Measurements from ENCODE around the gene MARCKSL1.
A peak's percentile ranks its signal among the peaks of the same experiment; 100 is the strongest.

The MARCKSL1 gene

DNA sequence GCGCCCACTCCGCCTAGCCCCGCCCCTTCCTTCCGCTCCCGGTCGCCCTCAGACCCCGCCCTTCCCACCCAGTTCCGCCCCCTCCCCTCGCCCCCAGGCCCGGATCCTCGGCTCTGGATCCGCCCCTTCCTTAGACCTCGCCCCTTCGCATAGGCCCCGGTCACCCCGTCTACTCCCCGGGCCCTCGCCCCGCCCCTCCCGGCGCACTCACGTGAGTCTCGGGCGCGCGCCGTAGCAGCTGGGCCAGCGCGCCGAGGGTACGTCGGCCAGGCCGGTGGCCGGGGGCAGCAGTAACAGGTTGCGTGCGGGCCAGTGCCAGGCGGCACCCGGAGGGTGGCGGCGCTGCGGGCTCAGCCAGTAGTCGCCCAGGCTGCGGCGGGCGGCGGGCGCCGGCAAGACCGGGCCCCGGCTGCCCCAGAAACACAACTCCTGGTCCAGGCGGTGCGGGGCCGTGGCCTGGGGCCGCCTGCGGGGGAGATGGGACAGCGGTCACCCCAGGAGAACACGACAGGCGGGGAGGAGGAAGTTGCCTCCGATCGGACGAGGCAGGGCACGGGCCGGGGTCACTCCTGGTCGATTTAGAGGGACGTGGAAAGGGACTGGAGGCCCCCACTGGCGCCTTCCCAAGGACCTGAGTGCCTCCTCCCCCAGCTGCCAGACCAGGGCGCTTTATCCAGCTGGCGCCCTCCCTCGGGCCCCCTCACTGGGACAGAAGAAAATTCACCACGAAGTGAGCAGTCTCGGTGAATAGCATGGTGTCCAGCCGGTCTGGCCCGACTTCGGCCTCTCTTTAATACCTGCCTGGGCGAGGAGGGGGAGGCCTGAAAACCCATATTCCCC is 15.6 kb upstream of the MARCKSL1 start:
- Histone ChIP-seq H3K9me3 (ENCODE audit: control insufficient read depth, low read length) (no peaks in the 10 kb centered on the region), H3K9ac (ENCODE audit: low read length) (peak overlapping the region; percentile 79), H3K4me1 (ENCODE audit: control insufficient read depth, insufficient read depth, low read length) (peaks cover 21% of the 10 kb centered on the region), H3K27me3 (ENCODE audit: control insufficient read depth, insufficient read depth, low read length) (no peaks in the 10 kb centered on the region), H3K36me3 (ENCODE audit: control insufficient read depth, insufficient read depth, low read length) (no peaks in the 10 kb centered on the region), H3K4me3 (ENCODE audit: low read length) (peak overlapping the region; percentile 23)

DNA sequence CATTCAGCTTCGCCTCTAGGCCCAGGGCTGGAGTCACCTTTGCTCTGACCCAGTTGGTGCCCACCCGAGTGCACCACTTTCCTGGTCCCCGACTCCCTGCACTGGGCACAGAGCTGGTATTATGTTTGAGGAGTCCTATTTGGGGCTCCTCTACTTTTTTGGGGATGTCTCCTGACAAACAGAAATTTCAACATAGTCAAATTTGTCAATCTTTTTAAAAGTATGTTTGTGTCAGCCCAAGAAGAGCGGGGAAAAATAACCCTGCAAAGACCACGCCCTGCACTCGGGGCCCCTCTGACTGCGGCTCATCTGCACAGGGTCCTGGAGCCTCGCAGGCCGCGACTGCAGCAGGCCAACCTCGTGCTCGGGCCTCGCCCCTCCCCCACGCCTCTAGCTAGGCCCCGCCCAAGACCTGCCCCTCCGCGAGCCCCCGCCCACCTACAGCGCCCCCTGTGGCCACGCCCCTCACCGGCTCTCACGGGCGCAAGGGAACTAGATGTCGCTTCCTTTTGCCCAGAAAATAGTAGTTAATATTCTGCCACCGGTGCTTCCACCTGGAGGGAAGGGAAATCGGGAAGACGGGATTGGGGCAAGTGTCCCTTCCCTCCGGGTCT is 14.9 kb upstream of the MARCKSL1 start:
- peak overlapping the region; percentile 23 for H3K4me3 ChIP-seq (ENCODE audit: low read length)
- no peaks in the 10 kb centered on the region for H3K27me3 ChIP-seq (ENCODE audit: control insufficient read depth, insufficient read depth, low read length)
- no peaks in the 10 kb centered on the region for H3K36me3 ChIP-seq (ENCODE audit: control insufficient read depth, insufficient read depth, low read length)
- H3K9ac ChIP-seq (ENCODE audit: low read length), result peak overlapping the region; percentile 64
- H3K4me1 ChIP-seq (ENCODE audit: control insufficient read depth, insufficient read depth, low read length), result peaks cover 21% of the 10 kb centered on the region
- no peaks in the 10 kb centered on the region for H3K9me3 ChIP-seq (ENCODE audit: control insufficient read depth, low read length)

DNA sequence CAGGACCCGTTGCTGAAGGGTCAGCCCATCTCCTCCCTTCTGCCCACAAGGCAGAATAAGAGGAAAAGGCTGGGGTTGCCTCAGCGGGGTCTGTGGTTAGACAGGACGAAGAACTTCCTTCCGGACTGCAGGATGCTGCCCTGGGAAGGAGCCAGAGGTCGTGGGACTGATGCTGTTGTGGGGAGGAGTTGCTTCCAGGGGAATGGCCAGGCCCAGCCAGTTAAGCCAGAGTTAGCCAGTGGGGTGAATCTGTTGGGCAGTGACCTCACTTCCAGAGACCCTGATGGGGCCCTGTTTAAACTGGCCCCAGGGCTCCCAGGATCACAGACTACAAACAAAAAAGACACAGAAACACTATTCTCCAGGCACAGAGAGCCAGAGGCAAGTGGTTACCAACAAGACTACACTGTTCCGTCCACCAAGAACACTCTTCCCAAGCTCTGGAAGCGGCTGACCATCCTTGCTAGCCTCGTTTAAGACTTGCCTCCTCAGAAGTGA is 13.2 kb upstream of the MARCKSL1 start:
- H3K36me3 ChIP-seq (ENCODE audit: control insufficient read depth, insufficient read depth, low read length), result no peaks in the 10 kb centered on the region
- H3K4me1 ChIP-seq (ENCODE audit: control insufficient read depth, insufficient read depth, low read length), result peaks cover 29% of the 10 kb centered on the region
- no peak overlapping the region for H3K9ac ChIP-seq (ENCODE audit: low read length)
- H3K9me3 ChIP-seq (ENCODE audit: control insufficient read depth, low read length), result no peaks in the 10 kb centered on the region
- no peak overlapping the region for H3K4me3 ChIP-seq (ENCODE audit: low read length)
- H3K27me3 ChIP-seq (ENCODE audit: control insufficient read depth, insufficient read depth, low read length), result no peaks in the 10 kb centered on the region

DNA sequence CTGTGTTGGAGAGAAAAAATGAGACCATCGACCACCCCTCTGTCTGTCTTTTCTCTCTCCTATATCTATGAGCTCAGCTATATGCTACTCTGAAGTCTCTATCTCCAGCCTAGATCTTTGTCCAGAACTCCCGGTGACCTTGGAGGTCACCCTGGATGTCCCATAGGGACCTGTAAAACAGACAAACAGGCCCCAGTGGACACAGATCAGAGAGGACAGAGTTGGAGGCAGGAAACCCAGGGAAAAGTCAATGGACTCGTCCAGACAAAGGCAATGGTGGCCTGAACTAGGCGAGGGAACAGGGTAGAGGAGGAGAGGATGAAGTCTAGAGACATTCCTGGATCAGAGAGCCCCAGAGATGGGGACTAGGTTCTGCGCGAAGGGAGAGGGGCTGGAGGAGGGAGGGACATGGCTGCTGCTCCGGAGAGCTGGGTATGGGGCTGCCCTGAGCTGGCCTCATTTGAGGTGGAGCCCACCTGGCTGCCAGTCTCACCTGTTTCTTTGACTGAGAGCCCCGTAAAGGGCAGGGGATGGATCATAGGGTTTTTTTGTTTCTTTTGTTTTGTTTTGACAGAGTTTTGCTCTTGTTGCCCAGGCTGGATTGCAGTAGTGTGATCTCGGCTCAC is 10.6 kb upstream of the MARCKSL1 start:
- no peak overlapping the region for H3K4me3 ChIP-seq (ENCODE audit: low read length)
- H3K9me3 ChIP-seq (ENCODE audit: control insufficient read depth, low read length), result no peaks in the 10 kb centered on the region
- H3K9ac ChIP-seq (ENCODE audit: low read length), result no peak overlapping the region

DNA sequence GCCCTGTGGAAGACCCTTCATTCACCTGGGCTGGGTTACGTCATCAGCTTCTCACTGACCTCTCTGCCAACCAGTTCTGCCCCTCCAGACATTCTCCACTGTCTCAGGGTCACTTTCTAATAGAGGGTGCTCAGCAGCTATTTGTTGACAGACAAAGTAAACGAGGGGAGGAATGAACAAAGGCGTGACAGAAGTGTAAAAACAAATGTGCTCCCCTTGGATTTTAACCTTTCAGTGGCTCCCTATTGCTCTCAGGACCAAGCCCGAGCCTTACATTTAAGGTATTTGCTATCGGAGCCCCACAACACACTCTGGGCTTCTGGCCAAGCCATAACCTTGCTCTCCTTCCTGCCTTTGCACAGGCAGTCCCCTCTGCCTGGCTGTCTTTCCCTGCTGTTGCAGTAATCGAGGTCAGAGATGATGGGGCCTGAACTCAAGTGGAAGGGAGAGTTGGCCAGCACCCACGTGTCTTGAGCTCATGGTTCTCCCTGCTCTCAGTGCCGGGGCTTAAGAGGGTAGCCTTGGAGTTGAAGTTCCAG is 9.3 kb upstream of the MARCKSL1 start:
- Histone ChIP-seq H3K9me3 (ENCODE audit: control insufficient read depth, low read length) (no peaks in the 10 kb centered on the region), H3K9ac (ENCODE audit: low read length) (no peak overlapping the region), H3K36me3 (ENCODE audit: control insufficient read depth, insufficient read depth, low read length) (no peaks in the 10 kb centered on the region), H3K27me3 (ENCODE audit: control insufficient read depth, insufficient read depth, low read length) (no peaks in the 10 kb centered on the region), H3K4me1 (ENCODE audit: control insufficient read depth, insufficient read depth, low read length) (peaks cover 20% of the 10 kb centered on the region), H3K4me3 (ENCODE audit: low read length) (no peak overlapping the region)

More for the DNA sequence above, 10.6 kb upstream of the MARCKSL1 start:
- H3K27me3 ChIP-seq (ENCODE audit: control insufficient read depth, insufficient read depth, low read length), result no peaks in the 10 kb centered on the region
- H3K36me3 ChIP-seq (ENCODE audit: control insufficient read depth, insufficient read depth, low read length), result no peaks in the 10 kb centered on the region
- peaks cover 18% of the 10 kb centered on the region for H3K4me1 ChIP-seq (ENCODE audit: control insufficient read depth, insufficient read depth, low read length)

DNA sequence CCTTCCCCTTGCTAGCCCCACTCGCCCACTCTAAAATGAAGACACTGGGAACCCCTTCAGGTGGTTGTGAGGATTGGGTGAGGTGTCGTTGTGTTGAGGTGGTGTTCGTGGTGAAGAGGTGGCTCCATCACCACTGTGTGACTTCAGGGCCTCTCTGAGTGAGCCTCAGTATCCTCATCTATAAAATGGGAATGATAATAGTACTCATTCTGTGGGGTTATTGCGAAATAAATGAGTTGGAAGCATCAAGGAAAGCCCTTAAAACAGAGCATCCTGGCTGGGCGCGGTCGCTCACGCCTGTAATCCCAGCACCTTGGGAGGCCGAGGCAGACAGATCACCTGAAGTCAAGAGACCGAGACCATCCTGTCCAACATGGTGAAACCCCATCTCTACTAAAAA is 6.7 kb upstream of the MARCKSL1 start:
- H3K4me3 ChIP-seq (ENCODE audit: low read length), result no peak overlapping the region
- no peak overlapping the region for H3K9ac ChIP-seq (ENCODE audit: low read length)
- no peaks in the 10 kb centered on the region for H3K27me3 ChIP-seq (ENCODE audit: control insufficient read depth, insufficient read depth, low read length)
- H3K36me3 ChIP-seq (ENCODE audit: control insufficient read depth, insufficient read depth, low read length), result no peaks in the 10 kb centered on the region
- H3K9me3 ChIP-seq (ENCODE audit: control insufficient read depth, low read length), result no peaks in the 10 kb centered on the region
- peaks cover 37% of the 10 kb centered on the region for H3K4me1 ChIP-seq (ENCODE audit: control insufficient read depth, insufficient read depth, low read length)

DNA sequence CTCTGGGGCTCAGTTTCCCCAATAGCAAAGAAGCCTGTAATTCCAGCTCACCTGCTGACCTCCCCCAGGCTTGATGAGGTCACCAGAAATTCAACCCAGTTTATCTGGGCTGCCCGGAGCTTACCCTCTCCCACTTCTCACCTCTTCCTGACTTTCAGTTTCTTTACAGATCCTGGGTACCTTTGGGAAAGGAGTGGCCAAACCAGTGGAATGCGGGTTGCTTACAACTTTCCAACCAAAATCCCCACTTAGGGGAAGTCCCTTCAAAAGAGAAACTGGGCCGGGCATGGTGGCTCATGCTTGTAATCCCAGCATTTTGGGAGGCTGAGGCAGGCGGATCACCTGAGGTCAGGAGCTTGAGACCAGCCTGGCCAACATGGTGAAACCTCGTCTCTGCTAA is 5.9 kb upstream of the MARCKSL1 start:
- no peaks in the 10 kb centered on the region for H3K9me3 ChIP-seq (ENCODE audit: control insufficient read depth, low read length)
- H3K36me3 ChIP-seq (ENCODE audit: control insufficient read depth, insufficient read depth, low read length), result no peaks in the 10 kb centered on the region
- H3K9ac ChIP-seq (ENCODE audit: low read length), result no peak overlapping the region
- H3K4me3 ChIP-seq (ENCODE audit: low read length), result no peak overlapping the region
- no peaks in the 10 kb centered on the region for H3K27me3 ChIP-seq (ENCODE audit: control insufficient read depth, insufficient read depth, low read length)
- H3K4me1 ChIP-seq (ENCODE audit: control insufficient read depth, insufficient read depth, low read length), result peaks cover 44% of the 10 kb centered on the region

DNA sequence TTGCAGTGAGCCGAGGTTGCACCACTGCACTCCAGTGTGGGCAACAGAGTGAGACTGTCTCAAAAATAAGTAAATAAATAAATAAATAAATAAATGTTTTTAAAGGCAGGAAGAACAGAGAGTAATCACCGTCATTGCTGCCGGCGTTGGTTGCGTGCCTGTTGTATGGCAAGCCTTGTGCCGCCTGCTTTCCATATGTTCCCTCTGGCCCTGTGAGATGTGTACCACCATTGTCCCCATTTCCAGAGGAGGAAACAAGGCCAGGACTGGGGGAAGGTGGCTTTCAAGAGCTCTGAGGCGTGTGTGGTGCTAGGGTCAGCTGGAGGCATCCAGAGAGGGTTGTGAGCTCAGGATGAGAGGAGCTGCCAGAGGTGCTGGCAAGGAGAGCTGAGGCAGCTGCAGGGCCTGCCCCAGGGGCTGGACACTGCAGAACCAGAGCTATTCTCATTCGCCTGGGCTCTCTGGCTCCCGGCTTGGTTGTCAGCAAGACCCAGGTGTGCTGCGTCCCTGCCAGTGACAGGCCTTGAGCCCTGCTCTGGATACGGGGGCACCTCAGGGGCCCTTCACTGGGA is 5.2 kb upstream of the MARCKSL1 start:
- peaks cover 49% of the 10 kb centered on the region for H3K4me1 ChIP-seq (ENCODE audit: control insufficient read depth, insufficient read depth, low read length)

DNA sequence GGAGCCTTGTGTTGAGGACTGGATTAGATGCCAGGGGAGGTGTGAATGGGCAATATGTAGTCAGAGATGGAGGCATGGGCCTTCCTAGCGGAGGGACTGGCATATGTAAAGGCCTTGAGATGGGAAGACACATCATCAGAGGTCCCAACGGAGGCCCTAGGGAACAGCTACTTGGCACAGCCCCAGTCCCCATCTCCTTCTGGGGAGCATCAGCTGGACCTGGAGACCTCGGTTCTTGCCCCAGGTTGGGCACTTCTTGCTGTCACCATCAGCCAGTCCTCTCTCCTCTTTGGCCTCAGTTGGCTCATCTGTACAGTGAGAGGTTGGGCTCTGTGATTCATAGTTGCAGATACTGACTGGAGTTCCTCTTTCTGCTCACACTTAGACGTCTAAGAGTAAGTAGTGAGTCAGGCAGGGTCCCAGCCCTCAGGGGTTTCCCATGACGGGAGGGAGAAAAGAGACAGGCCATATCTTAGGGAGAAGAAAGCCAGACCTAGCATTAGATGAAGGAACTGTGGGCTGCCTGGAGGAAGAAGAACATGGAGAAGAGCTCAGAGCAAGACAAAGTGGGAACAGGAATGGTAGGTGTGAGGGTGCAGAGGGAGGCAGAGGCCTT is 3.4 kb upstream of the MARCKSL1 start:
- no peaks in the 10 kb centered on the region for H3K36me3 ChIP-seq (ENCODE audit: control insufficient read depth, insufficient read depth, low read length)
- no peak overlapping the region for H3K9ac ChIP-seq (ENCODE audit: low read length)
- peaks cover 50% of the 10 kb centered on the region for H3K4me1 ChIP-seq (ENCODE audit: control insufficient read depth, insufficient read depth, low read length)
- H3K27me3 ChIP-seq (ENCODE audit: control insufficient read depth, insufficient read depth, low read length), result no peaks in the 10 kb centered on the region
- no peak overlapping the region for H3K4me3 ChIP-seq (ENCODE audit: low read length)
- H3K9me3 ChIP-seq (ENCODE audit: control insufficient read depth, low read length), result no peaks in the 10 kb centered on the region

More for the DNA sequence above, 5.2 kb upstream of the MARCKSL1 start:
- no peaks in the 10 kb centered on the region for H3K27me3 ChIP-seq (ENCODE audit: control insufficient read depth, insufficient read depth, low read length)
- H3K4me3 ChIP-seq (ENCODE audit: low read length), result no peak overlapping the region
- no peak overlapping the region for H3K9ac ChIP-seq (ENCODE audit: low read length)
- no peaks in the 10 kb centered on the region for H3K9me3 ChIP-seq (ENCODE audit: control insufficient read depth, low read length)
- no peaks in the 10 kb centered on the region for H3K36me3 ChIP-seq (ENCODE audit: control insufficient read depth, insufficient read depth, low read length)

DNA sequence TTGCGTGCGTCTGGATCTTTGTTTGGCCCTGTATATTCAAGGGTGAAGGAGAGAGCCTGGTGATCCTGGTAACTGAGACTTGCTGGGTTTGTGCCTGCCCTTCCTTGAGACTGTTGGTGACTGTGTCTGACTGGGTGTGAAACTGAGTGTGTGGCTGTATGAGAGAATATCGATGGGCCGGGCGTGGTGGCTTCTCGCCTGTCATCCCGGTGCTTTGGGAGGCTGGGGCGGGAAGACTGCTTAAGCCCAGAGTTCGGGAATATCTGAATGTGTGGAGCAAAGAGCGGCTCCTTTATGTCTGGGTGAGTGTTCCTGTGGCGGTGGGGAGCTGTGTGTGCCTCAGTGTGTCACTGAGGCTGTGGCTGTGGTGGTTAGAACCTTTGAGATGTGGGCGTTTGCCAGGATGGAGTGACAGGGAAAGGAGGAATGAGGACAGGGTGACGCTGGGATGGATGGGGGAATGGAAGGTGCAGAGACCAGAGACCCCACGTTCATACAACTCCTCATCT is 2.7 kb upstream of the MARCKSL1 start:
- H3K9ac ChIP-seq (ENCODE audit: low read length), result peak overlapping the region; percentile 52

DNA sequence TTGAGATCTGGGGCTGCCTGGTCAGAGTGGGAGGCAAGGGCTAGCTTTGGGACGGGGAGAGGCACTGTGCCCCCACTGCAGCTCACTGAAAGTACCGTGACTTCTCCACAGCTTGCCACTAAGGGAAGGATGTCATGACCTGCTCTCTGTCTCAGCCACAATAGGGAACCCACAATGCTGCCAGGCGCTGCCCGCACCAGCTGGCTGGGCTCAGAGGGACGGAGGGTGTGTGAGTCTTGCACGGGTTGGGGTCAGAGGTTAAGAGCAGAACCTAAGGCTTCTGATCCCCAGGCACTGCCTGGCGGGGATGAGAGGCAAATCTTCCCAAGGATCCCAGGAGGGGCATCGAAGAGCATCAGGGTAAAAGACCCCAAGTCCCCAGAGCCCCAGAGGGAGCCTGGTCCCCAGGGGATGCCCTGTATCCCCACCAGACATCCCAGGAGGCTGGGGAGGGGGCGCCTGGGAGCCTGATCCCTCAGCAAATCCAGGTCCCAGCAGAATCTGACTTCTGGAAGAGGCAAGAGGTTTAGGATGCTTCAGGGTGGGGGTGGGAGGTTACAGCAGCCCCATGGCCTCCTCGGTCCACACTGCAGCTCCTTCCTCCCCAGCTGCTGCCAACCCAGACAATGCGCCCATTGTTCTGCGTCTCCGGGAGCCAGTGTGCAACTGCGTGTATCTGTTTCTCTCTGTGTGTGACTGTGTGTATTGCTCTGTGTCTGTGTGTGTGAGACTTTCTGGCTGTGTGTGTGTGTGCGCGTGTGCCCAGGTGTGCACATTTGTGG is 2.0 kb upstream of the MARCKSL1 start:
- Histone ChIP-seq H3K9ac (ENCODE audit: low read length) (peak overlapping the region; percentile 52), H3K4me3 (ENCODE audit: low read length) (no peak overlapping the region), H3K27me3 (ENCODE audit: control insufficient read depth, insufficient read depth, low read length) (no peaks in the 10 kb centered on the region), H3K36me3 (ENCODE audit: control insufficient read depth, insufficient read depth, low read length) (no peaks in the 10 kb centered on the region), H3K9me3 (ENCODE audit: control insufficient read depth, low read length) (no peaks in the 10 kb centered on the region), H3K4me1 (ENCODE audit: control insufficient read depth, insufficient read depth, low read length) (peaks cover 60% of the 10 kb centered on the region)

More for the DNA sequence above, 2.7 kb upstream of the MARCKSL1 start:
- no peaks in the 10 kb centered on the region for H3K36me3 ChIP-seq (ENCODE audit: control insufficient read depth, insufficient read depth, low read length)
- peaks cover 56% of the 10 kb centered on the region for H3K4me1 ChIP-seq (ENCODE audit: control insufficient read depth, insufficient read depth, low read length)
- H3K4me3 ChIP-seq (ENCODE audit: low read length), result no peak overlapping the region
- no peaks in the 10 kb centered on the region for H3K27me3 ChIP-seq (ENCODE audit: control insufficient read depth, insufficient read depth, low read length)
- no peaks in the 10 kb centered on the region for H3K9me3 ChIP-seq (ENCODE audit: control insufficient read depth, low read length)
